HEK293 (cell line): Measurements from ENCODE around the gene ZNF541.

Experiments
- ZNF184 ChIP-seq: fragments of 450-650 bp; IDR thresholded peaks from 2 replicates; pipeline ENCODE4 v1.5.1; 2018; ENCODE audit warnings: missing biosample characterization, mild to moderate bottlenecking, missing genetic modification characterization
- ZNF274 ChIP-seq, 2 experiments: fragments of 200-500 bp in 1 of 2; fragments of 450-650 bp in 1 of 2; sonication (Bioruptor generic) in 1 of 2; formaldehyde crosslinking in 1 of 2; IDR thresholded peaks; 2 replicates each; pipeline versions ENCODE4 v1.5.1 to v1.6.1; 2014 to 2016; ENCODE audit warnings: borderline replicate concordance in 1 of 2, inconsistent platforms in 1 of 2, low read length in 1 of 2, missing biosample characterization in 1 of 2, missing genetic modification characterization in 1 of 2
- ZNF610 ChIP-seq: fragments of 450-650 bp; formaldehyde crosslinking; IDR thresholded peaks from 2 replicates; pipeline ENCODE4 v1.5.1; 2016; ENCODE audit warnings: missing biosample characterization, missing genetic modification characterization, borderline replicate concordance
- TF ChIP-seq, protein P1 (sequence below): fragments of 450-650 bp; formaldehyde crosslinking; IDR thresholded peaks from 2 replicates; pipeline ENCODE4 v1.5.1; 2016; ENCODE audit warnings: missing biosample characterization, missing genetic modification characterization

DNA sequence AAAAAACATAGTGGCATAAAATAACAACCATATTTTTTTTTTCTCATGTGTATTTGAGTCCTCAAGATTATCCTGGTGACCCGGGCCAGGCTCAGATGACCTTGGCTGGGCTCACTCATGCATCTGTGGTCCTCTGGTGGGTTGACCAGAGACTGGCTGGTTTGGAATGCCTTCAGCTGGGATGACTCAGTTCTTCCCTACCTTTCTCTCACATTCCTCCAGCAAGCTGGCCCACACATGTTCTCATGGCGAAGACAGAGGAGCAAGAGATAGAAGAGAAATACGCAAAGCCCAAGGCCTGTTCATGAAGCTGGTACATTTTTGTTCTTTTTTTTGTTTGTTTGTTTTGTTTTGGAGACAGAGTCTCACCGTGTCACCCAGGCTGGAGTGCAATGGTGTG is 14.3 kb upstream of the ZNF541 start:
- TF ChIP-seq, protein P1, sequence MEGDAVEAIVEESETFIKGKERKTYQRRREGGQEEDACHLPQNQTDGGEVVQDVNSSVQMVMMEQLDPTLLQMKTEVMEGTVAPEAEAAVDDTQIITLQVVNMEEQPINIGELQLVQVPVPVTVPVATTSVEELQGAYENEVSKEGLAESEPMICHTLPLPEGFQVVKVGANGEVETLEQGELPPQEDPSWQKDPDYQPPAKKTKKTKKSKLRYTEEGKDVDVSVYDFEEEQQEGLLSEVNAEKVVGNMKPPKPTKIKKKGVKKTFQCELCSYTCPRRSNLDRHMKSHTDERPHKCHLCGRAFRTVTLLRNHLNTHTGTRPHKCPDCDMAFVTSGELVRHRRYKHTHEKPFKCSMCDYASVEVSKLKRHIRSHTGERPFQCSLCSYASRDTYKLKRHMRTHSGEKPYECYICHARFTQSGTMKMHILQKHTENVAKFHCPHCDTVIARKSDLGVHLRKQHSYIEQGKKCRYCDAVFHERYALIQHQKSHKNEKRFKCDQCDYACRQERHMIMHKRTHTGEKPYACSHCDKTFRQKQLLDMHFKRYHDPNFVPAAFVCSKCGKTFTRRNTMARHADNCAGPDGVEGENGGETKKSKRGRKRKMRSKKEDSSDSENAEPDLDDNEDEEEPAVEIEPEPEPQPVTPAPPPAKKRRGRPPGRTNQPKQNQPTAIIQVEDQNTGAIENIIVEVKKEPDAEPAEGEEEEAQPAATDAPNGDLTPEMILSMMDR (tag by site-specific recombination) = no peak
- TF ChIP-seq ZNF184 (no peak), ZNF610 (tag by site-specific recombination) (no peak), ZNF274 (IDR thresholded peaks at IDR 0.05; ENCODE audit: low read length) (no peak), ZNF274 (tag by site-specific recombination; IDR thresholded peaks at IDR 0.05; ENCODE audit: borderline replicate concordance) (no peak)
